Lower leg skin (tissue), 3 donors: Measurements from ENCODE around the gene SLC66A1.

Source experiments
- CTCF ChIP-seq, 3 donors: fragments of 450-650 bp; IDR thresholded peaks; one replicate each; pipeline ENCODE4 v1.5.1; 2016; ENCODE audit warnings: antibody characterized with exemption in 3 of 3, mild to moderate bottlenecking in 3 of 3, moderate library complexity in 2 of 3
- POLR2A ChIP-seq, 2 donors: fragments of 450-650 bp; IDR thresholded peaks; one replicate each; pipeline ENCODE4 v1.6.1; 2016 to 2017; ENCODE audit warnings: antibody characterized with exemption in 2 of 2, mild to moderate bottlenecking in 1 of 2, moderate library complexity in 1 of 2

GRCh38 chr1:19356266-19356665, 44.1 kb downstream of the SLC66A1 start:
- no peak for TF ChIP-seq CTCF (IDR thresholded peaks at IDR 0.05)
- no peak for TF ChIP-seq POLR2A (IDR thresholded peaks at IDR 0.05)
